ENCODE results near the gene DICER1. TPM values are rescaled to one million over a fixed set of nuclear protein-coding genes. Genes with fewer than 3 reads are reported as not detected.

Gene DICER1
- total RNA-seq, 4 donors from 2014 or later = 81.6 to 103 (median 88.8) TPM

- H3K27me3 ChIP-seq = no peaks in the 10 kb centered on the region
- H3K27ac ChIP-seq = peak overlapping the region; percentile 20 to 63
- TF ChIP-seq CTCF (IDR thresholded peaks at IDR 0.05) = no peak
- no peak for TF ChIP-seq POLR2A (IDR thresholded peaks at IDR 0.05)
- intact Hi-C loops (cut with DNase I; ENCODE audit: low total_unique reads) = no loop called here
- DNase-seq = no peak
- no peaks in the 10 kb centered on the region for H3K9me3 ChIP-seq
- no peak overlapping the region for H3K4me3 ChIP-seq
- H3K4me1 ChIP-seq = peaks cover 3 to 34% of the 10 kb centered on the region in 2 donors
- H3K36me3 ChIP-seq = no peaks in the 10 kb centered on the region
Measured at GRCh38 chr14:95137804-95138167, 19.5 kb downstream of the DICER1 start.

- intact Hi-C loops (cut with DNase I; ENCODE audit: low total_unique reads) = no loop called here
- no peak overlapping the region for H3K4me3 ChIP-seq
- H3K4me1 ChIP-seq = peaks cover 3 to 29% of the 10 kb centered on the region in 2 donors
Measured at GRCh38 chr14:95137164-95137803, 20.0 kb downstream of the DICER1 start.

GRCh38 chr14:95136631-95137030, 20.7 kb downstream of the DICER1 start:
- Histone ChIP-seq H3K27ac (peak overlapping the region in 1 of 2 donors; percentile 63), H3K9me3 (no peaks in the 10 kb centered on the region), H3K36me3 (no peaks in the 10 kb centered on the region), H3K27me3 (no peaks in the 10 kb centered on the region), H3K4me3 (no peak overlapping the region), H3K4me1 (peaks cover 3 to 28% of the 10 kb centered on the region in 2 donors)
- DNase-seq = no peak
- intact Hi-C loops (cut with DNase I; ENCODE audit: low total_unique reads) = no loop called here
- TF ChIP-seq CTCF (IDR thresholded peaks at IDR 0.05) (no peak), POLR2A (IDR thresholded peaks at IDR 0.05) (no peak)

More at GRCh38 chr14:95137164-95137803, 20.0 kb downstream of the DICER1 start:
- H3K27ac ChIP-seq = peak overlapping the region; percentile 20 to 63
- DNase-seq = no peak
- no peaks in the 10 kb centered on the region for H3K27me3 ChIP-seq
- no peaks in the 10 kb centered on the region for H3K36me3 ChIP-seq
- TF ChIP-seq POLR2A (IDR thresholded peaks at IDR 0.05) (no peak), CTCF (IDR thresholded peaks at IDR 0.05) (no peak)
- no peaks in the 10 kb centered on the region for H3K9me3 ChIP-seq

- Histone ChIP-seq H3K27ac (peak overlapping the region in 1 of 2 donors; percentile 10), H3K27me3 (no peaks in the 10 kb centered on the region), H3K9me3 (no peaks in the 10 kb centered on the region), H3K4me3 (no peak overlapping the region), H3K4me1 (peaks cover 3 to 11% of the 10 kb centered on the region in 2 donors), H3K36me3 (no peaks in the 10 kb centered on the region)
- TF ChIP-seq POLR2A (IDR thresholded peaks at IDR 0.05) = no peak
- no peak for TF ChIP-seq CTCF (IDR thresholded peaks at IDR 0.05)
- intact Hi-C loops (cut with DNase I; ENCODE audit: low total_unique reads) = no loop called here
- DNase-seq = no peak
Measured at GRCh38 chr14:95134304-95134933, 22.9 kb downstream of the DICER1 start.

GRCh38 chr14:95133282-95133681, 24.0 kb downstream of the DICER1 start:
- no peak for DNase-seq
- Histone ChIP-seq H3K4me1 (peaks cover 3 to 9% of the 10 kb centered on the region in 2 donors), H3K9me3 (no peaks in the 10 kb centered on the region), H3K36me3 (no peaks in the 10 kb centered on the region), H3K4me3 (no peak overlapping the region), H3K27me3 (no peaks in the 10 kb centered on the region), H3K27ac (no peak overlapping the region)
- TF ChIP-seq POLR2A (IDR thresholded peaks at IDR 0.05) (no peak), CTCF (IDR thresholded peaks at IDR 0.05) (no peak)
- intact Hi-C loops (cut with DNase I; ENCODE audit: low total_unique reads) = no loop called here
